ENCODE results near the gene TMEM186. TPM values are rescaled to one million over a fixed set of nuclear protein-coding genes. Genes with fewer than 3 reads are reported as not detected.

TMEM186 gene
- total RNA-seq, 1 experiment from 2014 or later = 12.4 TPM

DNA sequence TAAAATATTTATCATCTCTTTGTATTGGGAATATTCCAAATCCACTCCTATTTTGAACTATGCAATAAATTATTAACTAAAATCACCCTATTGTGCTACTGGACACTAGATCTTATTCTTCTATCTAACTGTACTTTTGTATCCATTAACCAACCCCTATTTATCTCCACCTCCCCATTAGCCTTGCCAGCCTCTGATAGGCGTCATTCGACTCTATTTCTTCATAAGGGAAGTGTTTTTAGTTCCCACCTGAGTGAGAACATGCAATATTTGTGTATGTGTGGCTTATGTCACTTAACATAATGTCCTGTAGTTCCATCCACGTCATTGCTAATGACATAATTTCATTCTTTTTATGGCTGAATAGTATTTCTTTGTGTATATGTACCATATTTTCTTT is 23.9 kb downstream of the TMEM186 start:
- Histone ChIP-seq H3K27me3 (ENCODE audit: control insufficient read depth, insufficient read depth, low read length) (no peaks in the 10 kb centered on the region), H3K9me3 (ENCODE audit: control insufficient read depth, insufficient read depth, low read depth, low read length) (no peaks in the 10 kb centered on the region), H3K4me1 (ENCODE audit: control insufficient read depth, insufficient read depth, low read length) (no peaks in the 10 kb centered on the region), H3K36me3 (ENCODE audit: control insufficient read depth, insufficient read depth, low read length) (no peaks in the 10 kb centered on the region), H3K27ac (ENCODE audit: low read length) (no peak overlapping the region), H3K4me3 (ENCODE audit: low read depth in 2 of 2, low read length in 2 of 2) (no peak overlapping the region)
- ChIA-PET POLR2A (no interaction called here), CTCF (no interaction called here)
- TF ChIP-seq POLR2AphosphoS5 (IDR thresholded peaks at IDR 0.05; ENCODE audit: low read depth, low read length) = no peak
- no peak for TF ChIP-seq TCF7L2 (IDR thresholded peaks at IDR 0.05; ENCODE audit: low read depth, low read length)
- TF ChIP-seq, protein P1, sequence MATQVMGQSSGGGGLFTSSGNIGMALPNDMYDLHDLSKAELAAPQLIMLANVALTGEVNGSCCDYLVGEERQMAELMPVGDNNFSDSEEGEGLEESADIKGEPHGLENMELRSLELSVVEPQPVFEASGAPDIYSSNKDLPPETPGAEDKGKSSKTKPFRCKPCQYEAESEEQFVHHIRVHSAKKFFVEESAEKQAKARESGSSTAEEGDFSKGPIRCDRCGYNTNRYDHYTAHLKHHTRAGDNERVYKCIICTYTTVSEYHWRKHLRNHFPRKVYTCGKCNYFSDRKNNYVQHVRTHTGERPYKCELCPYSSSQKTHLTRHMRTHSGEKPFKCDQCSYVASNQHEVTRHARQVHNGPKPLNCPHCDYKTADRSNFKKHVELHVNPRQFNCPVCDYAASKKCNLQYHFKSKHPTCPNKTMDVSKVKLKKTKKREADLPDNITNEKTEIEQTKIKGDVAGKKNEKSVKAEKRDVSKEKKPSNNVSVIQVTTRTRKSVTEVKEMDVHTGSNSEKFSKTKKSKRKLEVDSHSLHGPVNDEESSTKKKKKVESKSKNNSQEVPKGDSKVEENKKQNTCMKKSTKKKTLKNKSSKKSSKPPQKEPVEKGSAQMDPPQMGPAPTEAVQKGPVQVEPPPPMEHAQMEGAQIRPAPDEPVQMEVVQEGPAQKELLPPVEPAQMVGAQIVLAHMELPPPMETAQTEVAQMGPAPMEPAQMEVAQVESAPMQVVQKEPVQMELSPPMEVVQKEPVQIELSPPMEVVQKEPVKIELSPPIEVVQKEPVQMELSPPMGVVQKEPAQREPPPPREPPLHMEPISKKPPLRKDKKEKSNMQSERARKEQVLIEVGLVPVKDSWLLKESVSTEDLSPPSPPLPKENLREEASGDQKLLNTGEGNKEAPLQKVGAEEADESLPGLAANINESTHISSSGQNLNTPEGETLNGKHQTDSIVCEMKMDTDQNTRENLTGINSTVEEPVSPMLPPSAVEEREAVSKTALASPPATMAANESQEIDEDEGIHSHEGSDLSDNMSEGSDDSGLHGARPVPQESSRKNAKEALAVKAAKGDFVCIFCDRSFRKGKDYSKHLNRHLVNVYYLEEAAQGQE (IDR thresholded peaks at IDR 0.05; ENCODE audit: insufficient read depth in 1 of 2, low read depth in 2 of 2, low read length in 1 of 2) = no peak
- no peak for TF ChIP-seq SIN3A (IDR thresholded peaks at IDR 0.05; ENCODE audit: borderline replicate concordance, insufficient read depth, low read depth, low read length)
- TF ChIP-seq, protein P2, sequence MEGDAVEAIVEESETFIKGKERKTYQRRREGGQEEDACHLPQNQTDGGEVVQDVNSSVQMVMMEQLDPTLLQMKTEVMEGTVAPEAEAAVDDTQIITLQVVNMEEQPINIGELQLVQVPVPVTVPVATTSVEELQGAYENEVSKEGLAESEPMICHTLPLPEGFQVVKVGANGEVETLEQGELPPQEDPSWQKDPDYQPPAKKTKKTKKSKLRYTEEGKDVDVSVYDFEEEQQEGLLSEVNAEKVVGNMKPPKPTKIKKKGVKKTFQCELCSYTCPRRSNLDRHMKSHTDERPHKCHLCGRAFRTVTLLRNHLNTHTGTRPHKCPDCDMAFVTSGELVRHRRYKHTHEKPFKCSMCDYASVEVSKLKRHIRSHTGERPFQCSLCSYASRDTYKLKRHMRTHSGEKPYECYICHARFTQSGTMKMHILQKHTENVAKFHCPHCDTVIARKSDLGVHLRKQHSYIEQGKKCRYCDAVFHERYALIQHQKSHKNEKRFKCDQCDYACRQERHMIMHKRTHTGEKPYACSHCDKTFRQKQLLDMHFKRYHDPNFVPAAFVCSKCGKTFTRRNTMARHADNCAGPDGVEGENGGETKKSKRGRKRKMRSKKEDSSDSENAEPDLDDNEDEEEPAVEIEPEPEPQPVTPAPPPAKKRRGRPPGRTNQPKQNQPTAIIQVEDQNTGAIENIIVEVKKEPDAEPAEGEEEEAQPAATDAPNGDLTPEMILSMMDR (IDR thresholded peaks at IDR 0.05) = no peak
- BruUV-seq (replicated peaks) = no TSS peak
- in situ Hi-C loops (cut with HindIII; ENCODE audit: low pct_unique_long_range_greater_than_20kb, low sequenced_read_pairs) = no loop called here
- ATAC-seq (no peak), DNase-seq (ENCODE audit: low read depth, low spot score) (no peak)
- intact Hi-C loops (cut with micrococcal nuclease; ENCODE audit: unreplicated experiment) = no loop called here

DNA sequence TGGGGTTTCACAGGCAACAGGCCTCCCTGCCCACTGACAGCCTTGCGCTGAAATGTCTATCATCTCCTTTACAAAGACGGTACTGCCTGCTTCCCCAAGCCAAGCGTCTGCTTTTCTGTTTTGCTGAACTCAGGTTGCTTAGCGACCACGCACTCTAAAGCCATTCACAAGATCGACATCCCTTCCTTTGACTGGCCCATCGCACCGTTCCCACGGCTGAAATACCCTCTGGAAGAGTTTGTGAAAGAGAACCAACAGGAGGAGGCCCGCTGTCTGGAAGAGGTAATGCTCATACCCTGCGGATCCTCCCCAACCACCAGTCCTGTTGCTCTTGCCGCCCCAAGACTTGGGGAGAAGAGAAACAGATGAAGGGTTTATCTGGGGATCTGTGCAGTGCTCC is 28.7 kb downstream of the TMEM186 start:
- no peaks in the 10 kb centered on the region for H3K27me3 ChIP-seq (ENCODE audit: control insufficient read depth, insufficient read depth, low read length)
- no TSS peak for BruUV-seq (replicated peaks)
- no peak overlapping the region for H3K4me3 ChIP-seq (ENCODE audit: low read depth in 2 of 2, low read length in 2 of 2)
- in situ Hi-C loops (cut with HindIII; ENCODE audit: low pct_unique_long_range_greater_than_20kb, low sequenced_read_pairs) (no loop called here), intact Hi-C loops (cut with micrococcal nuclease; ENCODE audit: unreplicated experiment) (no loop called here)
- H3K9me3 ChIP-seq (ENCODE audit: control insufficient read depth, insufficient read depth, low read depth, low read length) = no peaks in the 10 kb centered on the region
- TF ChIP-seq SIN3A (IDR thresholded peaks at IDR 0.05; ENCODE audit: borderline replicate concordance, insufficient read depth, low read depth, low read length) (no peak), POLR2AphosphoS5 (IDR thresholded peaks at IDR 0.05; ENCODE audit: low read depth, low read length) (no peak), TCF7L2 (IDR thresholded peaks at IDR 0.05; ENCODE audit: low read depth, low read length) (no peak)
- TF ChIP-seq, protein P2 (IDR thresholded peaks at IDR 0.05) = no peak
- TF ChIP-seq, protein P1 (IDR thresholded peaks at IDR 0.05; ENCODE audit: insufficient read depth in 1 of 2, low read depth in 2 of 2, low read length in 1 of 2) = no peak
- ChIA-PET CTCF (no interaction called here), POLR2A (no interaction called here)
- H3K27ac ChIP-seq (ENCODE audit: low read length) = no peak overlapping the region
- DNase-seq (ENCODE audit: low read depth, low spot score) (no peak), ATAC-seq (no peak)
- no peaks in the 10 kb centered on the region for H3K4me1 ChIP-seq (ENCODE audit: control insufficient read depth, insufficient read depth, low read length)
- H3K36me3 ChIP-seq (ENCODE audit: control insufficient read depth, insufficient read depth, low read length) = no peaks in the 10 kb centered on the region
